Epithelial cell of proximal tubule (primary cell): ENCODE measurements around the gene WDR5. TPM values are rescaled to one million over a fixed set of nuclear protein-coding genes. Genes with fewer than 3 reads are reported as not detected.

Experiments
- DNase-seq: peaks from one replicate; pipeline ENCODE4 v3.0.0-alpha.2; 2011; ENCODE audit warnings: low read depth
- H3K4me3 ChIP-seq: 2 replicates; pipeline ENCODE4 v1.5.1; 2011; ENCODE audit warnings: low read depth, mild to moderate bottlenecking, low read length
- total RNA-seq: library from RNA; depleted of rRNA; stranded (reverse); fragments of >200 nt; gene quantifications from 2 replicates; pipeline ENCODE4 v1.2.3, GENCODE V29; 2015
- TF ChIP-seq, protein P1 (sequence below): conservative IDR thresholded peaks from 2 replicates; pipeline ENCODE4 v1.5.1; 2012; ENCODE audit warnings: low read depth, mild to moderate bottlenecking, low read length

Gene WDR5
- total RNA-seq, 1 donor from 2014 or later, result 29.1 TPM

DNA sequence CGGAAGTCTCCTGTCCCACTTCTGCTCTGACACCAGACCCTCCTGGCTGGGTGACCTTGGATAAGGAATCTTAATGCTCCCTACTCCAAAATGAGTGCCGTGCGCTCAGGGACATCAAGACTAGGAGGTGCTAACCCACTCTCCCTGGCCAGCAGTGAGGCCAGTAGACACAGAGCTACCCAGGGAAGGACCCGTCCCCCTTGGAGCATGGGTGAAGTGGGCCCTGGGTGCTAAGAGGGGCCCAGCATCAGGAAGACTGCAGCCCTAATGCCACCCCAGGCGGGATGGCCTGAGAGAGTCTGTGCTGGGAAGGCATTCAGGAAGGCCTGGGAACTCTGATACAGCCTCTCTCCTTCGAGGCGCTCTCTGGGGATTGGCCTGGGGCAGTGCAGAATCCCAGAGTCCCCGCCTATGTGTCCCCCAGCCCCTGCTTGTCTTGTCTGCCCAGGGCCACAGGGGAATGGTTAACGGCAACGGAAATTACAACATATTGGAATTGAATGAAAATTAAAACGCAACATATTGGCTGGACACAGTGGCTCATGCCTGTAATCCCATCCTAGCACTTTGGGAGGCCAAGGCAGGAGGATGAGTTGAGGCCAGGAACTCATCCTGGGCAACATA is 58.1 kb downstream of the WDR5 start:
- no peak for DNase-seq
- no peak overlapping the region for H3K4me3 ChIP-seq
- TF ChIP-seq, protein P1, sequence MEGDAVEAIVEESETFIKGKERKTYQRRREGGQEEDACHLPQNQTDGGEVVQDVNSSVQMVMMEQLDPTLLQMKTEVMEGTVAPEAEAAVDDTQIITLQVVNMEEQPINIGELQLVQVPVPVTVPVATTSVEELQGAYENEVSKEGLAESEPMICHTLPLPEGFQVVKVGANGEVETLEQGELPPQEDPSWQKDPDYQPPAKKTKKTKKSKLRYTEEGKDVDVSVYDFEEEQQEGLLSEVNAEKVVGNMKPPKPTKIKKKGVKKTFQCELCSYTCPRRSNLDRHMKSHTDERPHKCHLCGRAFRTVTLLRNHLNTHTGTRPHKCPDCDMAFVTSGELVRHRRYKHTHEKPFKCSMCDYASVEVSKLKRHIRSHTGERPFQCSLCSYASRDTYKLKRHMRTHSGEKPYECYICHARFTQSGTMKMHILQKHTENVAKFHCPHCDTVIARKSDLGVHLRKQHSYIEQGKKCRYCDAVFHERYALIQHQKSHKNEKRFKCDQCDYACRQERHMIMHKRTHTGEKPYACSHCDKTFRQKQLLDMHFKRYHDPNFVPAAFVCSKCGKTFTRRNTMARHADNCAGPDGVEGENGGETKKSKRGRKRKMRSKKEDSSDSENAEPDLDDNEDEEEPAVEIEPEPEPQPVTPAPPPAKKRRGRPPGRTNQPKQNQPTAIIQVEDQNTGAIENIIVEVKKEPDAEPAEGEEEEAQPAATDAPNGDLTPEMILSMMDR, result no peak

DNA sequence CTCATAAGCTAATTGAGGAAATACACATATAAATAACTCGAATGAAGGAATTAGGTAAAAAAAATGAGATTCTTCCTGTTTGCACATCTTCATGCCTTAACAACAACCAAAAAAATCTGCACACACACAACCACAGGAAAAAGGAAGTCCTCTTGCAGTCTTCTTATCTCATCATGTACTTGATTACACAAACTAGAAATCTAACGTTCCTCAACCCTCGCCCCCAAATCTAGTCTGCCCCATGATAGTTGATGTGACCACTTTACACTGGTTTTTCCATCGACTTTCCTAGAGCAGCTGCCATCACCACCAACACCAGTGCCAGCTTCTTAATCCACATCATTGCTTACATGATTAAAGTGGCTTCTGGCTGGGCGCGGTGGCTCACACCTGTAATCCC is 59.7 kb downstream of the WDR5 start:
- no peak for DNase-seq
- no peak overlapping the region for H3K4me3 ChIP-seq
- TF ChIP-seq, protein P1, result no peak

DNA sequence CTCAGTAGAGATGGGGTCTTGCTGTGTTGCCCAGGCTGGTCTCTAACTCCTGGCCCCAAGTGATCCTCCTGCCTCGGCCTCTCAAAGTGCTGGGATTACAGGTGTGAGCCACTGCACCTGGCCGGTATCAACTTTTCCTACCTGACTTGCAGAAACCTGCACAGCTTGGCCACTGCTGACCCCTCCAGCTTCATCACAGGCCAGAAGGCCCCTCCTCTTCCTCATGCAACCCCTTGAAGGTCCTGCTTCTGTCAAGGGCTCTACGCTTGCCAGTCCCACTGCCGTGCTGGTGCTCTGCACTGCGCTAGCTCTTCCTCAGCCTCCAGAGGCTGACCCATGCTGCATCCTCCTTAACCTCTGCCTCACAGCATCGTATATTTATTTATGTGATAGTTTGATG is 61.0 kb downstream of the WDR5 start:
- DNase-seq, result no peak
- TF ChIP-seq, protein P1, result no peak
- no peak overlapping the region for H3K4me3 ChIP-seq

DNA sequence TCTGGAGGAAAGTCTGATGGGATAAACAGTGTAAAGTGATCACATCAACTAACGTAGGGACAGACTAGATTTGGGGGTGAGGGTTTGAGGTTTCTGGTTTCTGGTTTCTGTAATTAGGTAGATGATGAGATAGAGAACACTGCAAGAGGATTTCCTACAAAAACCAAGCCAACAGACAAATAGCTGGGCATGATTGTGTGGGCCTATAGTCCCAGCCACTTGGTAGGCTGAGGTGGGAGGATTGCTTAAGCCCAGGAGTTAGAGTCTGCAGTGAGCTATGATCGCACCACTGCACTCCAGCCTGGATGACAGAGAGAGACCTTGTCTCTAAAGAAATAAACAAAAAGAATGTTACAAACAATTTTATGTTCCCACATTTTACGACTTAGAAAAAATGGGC is 62.9 kb downstream of the WDR5 start:
- TF ChIP-seq, protein P1, result no peak
- no peak for DNase-seq
- H3K4me3 ChIP-seq, result no peak overlapping the region

DNA sequence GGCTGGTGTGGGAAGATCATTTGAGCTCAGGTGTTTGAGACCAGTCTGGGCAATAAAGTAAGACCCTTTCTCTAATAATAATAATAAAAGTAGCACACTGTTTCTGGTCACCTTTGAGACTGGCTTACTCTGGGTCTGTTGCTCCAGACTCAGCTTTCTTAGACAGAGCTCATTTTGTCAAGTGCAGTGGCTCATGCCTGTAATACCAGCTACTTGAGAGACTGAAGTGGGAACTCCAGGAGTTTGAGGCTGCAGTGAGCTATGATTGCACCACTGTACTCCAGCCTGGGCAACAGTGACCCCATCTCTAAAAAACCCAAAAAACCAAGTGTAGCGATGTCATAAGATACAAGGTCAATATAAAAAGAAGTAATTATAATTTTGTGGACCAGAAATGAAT is 64.8 kb downstream of the WDR5 start:
- no peak overlapping the region for H3K4me3 ChIP-seq
- DNase-seq, result no peak
- TF ChIP-seq, protein P1, result no peak

DNA sequence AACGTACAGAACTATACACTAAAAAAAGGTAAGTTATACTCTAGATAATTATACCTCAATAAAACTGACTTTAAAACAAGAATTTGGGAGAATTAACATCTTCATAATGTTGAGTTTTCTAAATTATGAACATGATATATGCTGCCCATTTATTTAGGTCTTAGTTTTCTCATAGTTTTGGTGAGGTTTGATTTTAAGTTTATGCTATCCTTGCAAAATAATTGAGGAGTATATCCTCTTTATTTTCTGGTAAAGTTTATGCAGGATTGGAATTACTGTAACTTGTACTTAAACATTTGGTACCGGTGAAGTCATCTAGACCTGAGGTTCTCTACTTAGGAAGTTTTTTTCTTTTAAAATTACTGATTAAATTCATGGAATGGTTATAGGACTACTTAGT is 67.3 kb downstream of the WDR5 start:
- DNase-seq, result no peak
- TF ChIP-seq, protein P1, result no peak
- H3K4me3 ChIP-seq, result no peak overlapping the region

DNA sequence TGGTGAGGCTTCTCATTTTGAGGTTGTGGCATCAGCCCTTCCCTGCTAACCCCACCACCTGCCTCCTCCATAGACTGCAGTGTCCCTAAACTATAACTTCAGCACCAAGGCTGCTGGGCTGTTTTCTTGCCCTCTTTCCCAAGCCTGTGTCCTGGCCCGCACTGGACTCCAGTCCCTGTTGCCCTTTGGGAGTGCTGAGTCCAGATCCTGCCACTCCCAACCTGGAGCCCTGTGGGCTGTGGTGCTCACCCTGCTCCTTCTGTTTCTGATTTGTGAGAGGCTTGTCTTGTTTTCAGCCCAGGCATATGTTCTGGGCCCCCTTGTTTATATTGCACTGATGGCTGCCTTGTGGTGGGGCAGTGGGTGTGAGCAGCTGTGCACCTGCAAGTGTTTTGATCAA is 68.2 kb downstream of the WDR5 start:
- no peak overlapping the region for H3K4me3 ChIP-seq
- TF ChIP-seq, protein P1, result no peak
- DNase-seq, result no peak
